Peyer's patch (tissue), 4 donors: Measurements from ENCODE around the gene SPPL3. TPM values are rescaled to one million over a fixed set of nuclear protein-coding genes. Genes with fewer than 3 reads are reported as not detected.

Source experiments
- DNase-seq, 3 donors: peaks; one replicate each; pipeline ENCODE4 v3.0.0-alpha.2; 2017 to 2019
- H3K27ac ChIP-seq, 4 donors: fragments of 200-600 bp; sonication (generic); one replicate each; pipeline ENCODE4 v1.5.1; 2016 to 2019
- H3K27me3 ChIP-seq, 2 donors: fragments of 200-600 bp; sonication (generic); one replicate each; pipeline ENCODE4 v1.5.1; 2019
- H3K36me3 ChIP-seq, 3 donors: fragments of 200-600 bp; sonication (generic); one replicate each; pipeline ENCODE4 v1.5.1; 2016 to 2019
- H3K4me1 ChIP-seq, 4 donors: fragments of 200-600 bp; sonication (generic); one replicate each; pipeline ENCODE4 v1.5.1; 2016 to 2019
- H3K4me3 ChIP-seq, 4 donors: fragments of 200-600 bp; sonication (generic); 1 replicate in 3 of 4; 2 replicates in 1 of 4; pipeline ENCODE4 v1.5.1; 2016 to 2019; ENCODE audit warnings: mild to moderate bottlenecking in 1 of 4
- H3K9me3 ChIP-seq, 4 donors: fragments of 200-600 bp; sonication (generic); one replicate each; pipeline ENCODE4 v1.5.1; 2016 to 2019; ENCODE audit warnings: mild to moderate bottlenecking in 1 of 4
- POLR2A ChIP-seq, 2 donors: fragments of 450-650 bp; IDR thresholded peaks; one replicate each; pipeline ENCODE4 v1.5.1; 2017; ENCODE audit warnings: antibody characterized with exemption in 2 of 2, mild to moderate bottlenecking in 2 of 2, moderate library complexity in 2 of 2
- total RNA-seq, 4 donors: library from RNA; depleted of rRNA; stranded (reverse); fragments of >200 nt; gene quantifications; one replicate each; pipeline ENCODE4 v1.1.0, GENCODE V29; 2016
- TF ChIP-seq, protein P1 (sequence below), 6 experiments: fragments of 450-650 bp in 4 of 6; fragments of 200-600 bp in 2 of 6; sonication (generic) in 1 of 6; IDR thresholded peaks; one replicate each; pipeline ENCODE4 v1.5.1; 2017 to 2019; ENCODE audit warnings: antibody characterized with exemption in 6 of 6, mild to moderate bottlenecking in 3 of 6, moderate library complexity in 1 of 6

SPPL3 gene
- total RNA-seq, 4 donors from 2014 or later, result 26.4 to 50.2 (median 34.9) TPM

DNA sequence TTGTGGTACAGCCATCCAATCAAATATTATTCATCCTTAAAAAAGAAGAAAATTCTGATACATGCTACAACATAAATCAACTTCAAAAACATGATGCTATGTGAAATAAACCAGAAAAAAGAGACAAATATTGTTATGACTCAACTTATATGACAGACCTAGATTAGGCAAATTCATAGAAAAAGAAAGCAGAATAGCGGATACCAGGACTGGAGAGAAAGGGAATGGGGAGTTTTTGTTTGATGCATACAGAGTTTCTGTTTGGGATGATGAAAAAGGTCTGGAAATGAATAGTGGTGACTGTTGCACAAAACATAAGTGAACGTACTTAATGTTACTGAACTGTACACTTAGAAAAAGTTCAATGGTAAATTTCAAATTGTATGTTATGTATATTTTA, 82.3 kb downstream of the SPPL3 start:
- no peak for DNase-seq
- TF ChIP-seq, protein P1, sequence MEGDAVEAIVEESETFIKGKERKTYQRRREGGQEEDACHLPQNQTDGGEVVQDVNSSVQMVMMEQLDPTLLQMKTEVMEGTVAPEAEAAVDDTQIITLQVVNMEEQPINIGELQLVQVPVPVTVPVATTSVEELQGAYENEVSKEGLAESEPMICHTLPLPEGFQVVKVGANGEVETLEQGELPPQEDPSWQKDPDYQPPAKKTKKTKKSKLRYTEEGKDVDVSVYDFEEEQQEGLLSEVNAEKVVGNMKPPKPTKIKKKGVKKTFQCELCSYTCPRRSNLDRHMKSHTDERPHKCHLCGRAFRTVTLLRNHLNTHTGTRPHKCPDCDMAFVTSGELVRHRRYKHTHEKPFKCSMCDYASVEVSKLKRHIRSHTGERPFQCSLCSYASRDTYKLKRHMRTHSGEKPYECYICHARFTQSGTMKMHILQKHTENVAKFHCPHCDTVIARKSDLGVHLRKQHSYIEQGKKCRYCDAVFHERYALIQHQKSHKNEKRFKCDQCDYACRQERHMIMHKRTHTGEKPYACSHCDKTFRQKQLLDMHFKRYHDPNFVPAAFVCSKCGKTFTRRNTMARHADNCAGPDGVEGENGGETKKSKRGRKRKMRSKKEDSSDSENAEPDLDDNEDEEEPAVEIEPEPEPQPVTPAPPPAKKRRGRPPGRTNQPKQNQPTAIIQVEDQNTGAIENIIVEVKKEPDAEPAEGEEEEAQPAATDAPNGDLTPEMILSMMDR (IDR thresholded peaks at IDR 0.05), result no peak
- no peak for TF ChIP-seq POLR2A (IDR thresholded peaks at IDR 0.05)
- Histone ChIP-seq H3K27me3 (no peaks in the 10 kb centered on the region), H3K27ac (no peak overlapping the region), H3K4me3 (no peak overlapping the region), H3K36me3 (no peaks in the 10 kb centered on the region), H3K4me1 (no peaks in the 10 kb centered on the region), H3K9me3 (no peaks in the 10 kb centered on the region)

DNA sequence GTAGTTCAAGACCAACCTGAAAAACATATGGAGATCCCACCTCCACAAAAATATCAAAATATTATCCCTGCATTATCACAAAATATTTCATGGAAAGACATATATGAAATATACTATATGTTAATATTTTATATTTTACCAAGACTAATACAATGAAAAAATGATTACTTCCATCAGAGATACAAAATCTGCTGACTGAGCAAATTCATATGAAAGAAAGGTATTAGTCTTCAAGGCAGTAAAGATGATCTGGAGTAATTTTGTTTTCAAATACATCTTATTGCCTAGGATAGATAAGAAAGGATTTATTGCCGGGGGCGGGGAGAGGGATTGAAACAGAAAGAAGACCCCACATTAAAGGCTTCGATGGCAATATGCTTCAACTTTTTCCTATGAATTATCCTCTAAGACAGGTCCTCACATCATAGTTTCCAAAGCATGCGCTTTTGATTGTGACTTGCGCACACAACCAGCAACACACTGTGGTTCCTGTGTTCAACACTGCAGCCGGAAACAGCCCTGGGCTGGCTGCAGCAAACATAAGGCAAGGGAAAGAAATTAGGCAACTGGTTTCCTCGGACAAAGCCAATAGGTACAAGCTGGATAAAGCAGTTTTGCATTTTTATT, 83.2 kb downstream of the SPPL3 start:
- no peaks in the 10 kb centered on the region for H3K4me1 ChIP-seq
- DNase-seq, result no peak
- no peak overlapping the region for H3K4me3 ChIP-seq
- no peaks in the 10 kb centered on the region for H3K36me3 ChIP-seq
- no peak for TF ChIP-seq POLR2A (IDR thresholded peaks at IDR 0.05)
- TF ChIP-seq, protein P1 (IDR thresholded peaks at IDR 0.05), result no peak
- no peak overlapping the region for H3K27ac ChIP-seq
- H3K9me3 ChIP-seq, result no peaks in the 10 kb centered on the region
- H3K27me3 ChIP-seq, result no peaks in the 10 kb centered on the region

DNA sequence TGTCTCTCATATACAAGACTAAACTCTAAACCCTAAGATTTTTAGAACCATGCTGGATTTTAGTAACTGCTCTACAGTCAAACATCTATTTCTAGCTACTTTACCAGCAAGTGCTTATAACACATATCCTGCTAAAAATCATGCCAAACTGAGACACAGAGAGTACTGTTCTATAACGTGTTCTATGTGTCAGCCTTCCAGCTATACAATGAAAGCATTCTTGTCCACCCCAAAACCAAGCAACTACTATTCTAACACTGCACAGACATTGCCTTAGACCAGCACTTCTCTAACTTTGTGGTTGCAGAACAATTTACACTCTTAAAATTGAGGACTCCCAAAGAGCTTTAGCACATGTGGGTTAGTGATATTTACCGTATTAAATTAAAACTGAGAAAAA, 85.7 kb downstream of the SPPL3 start:
- Histone ChIP-seq H3K9me3 (no peaks in the 10 kb centered on the region), H3K36me3 (no peaks in the 10 kb centered on the region), H3K4me1 (no peaks in the 10 kb centered on the region), H3K27ac (no peak overlapping the region), H3K27me3 (no peaks in the 10 kb centered on the region), H3K4me3 (no peak overlapping the region)
- DNase-seq, result no peak
- TF ChIP-seq, protein P1 (IDR thresholded peaks at IDR 0.05), result no peak
- TF ChIP-seq POLR2A (IDR thresholded peaks at IDR 0.05), result no peak

DNA sequence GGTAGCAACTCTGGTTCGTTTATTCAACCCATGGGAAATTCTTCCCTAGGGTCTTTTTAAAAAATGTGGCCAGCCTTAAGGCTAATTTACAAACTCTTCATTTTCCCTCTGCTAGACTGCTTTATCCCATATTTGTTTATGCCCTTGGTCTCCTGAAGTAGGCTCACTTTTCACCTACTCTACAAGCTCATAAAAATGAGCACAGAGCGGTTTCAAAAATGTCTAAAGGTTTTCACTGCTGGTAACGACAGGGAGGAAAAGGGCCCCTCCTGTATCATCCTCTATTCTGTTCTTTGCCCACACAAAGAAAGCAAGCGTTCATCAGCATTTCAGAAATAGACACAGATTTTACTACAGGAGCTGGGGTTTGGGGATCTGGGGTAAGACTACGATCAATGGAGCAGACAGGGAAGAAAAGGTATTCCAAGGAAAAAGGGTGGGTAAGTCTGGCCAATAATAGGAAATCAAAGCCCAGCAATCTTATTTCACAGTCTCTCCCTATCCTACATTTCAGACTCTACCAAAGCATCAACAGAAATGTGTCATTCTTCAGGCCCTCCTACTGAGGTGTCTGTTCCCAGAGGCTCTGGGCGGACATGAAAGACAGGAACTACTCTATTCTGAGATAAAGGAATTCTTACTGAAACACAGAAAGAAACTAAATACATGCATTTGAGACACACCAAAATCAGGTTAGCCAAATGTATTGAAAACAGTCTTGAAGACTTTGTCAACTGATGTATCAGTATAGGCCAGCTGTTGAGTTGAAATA, 86.4 kb downstream of the SPPL3 start:
- no peak overlapping the region for H3K27ac ChIP-seq
- TF ChIP-seq, protein P1 (IDR thresholded peaks at IDR 0.05), result no peak
- no peak for TF ChIP-seq POLR2A (IDR thresholded peaks at IDR 0.05)

DNA sequence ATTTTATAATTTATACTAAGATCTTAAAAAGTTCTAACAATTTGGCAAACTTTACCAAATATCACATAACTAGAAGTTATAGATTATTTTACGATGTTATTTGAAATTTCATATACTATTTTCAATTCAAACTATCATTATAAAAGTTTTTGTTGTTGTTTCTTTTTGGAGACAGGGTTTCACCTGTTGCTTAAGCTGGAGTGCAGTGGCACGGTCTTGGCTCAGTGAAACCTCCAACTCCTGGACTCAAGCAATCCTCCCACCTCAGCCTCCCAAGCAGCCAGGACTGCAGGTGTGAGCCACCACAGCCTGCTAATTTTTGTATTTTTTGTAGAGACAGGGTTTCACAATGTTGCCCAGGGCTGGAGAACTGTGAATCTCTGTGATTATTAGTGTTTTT, 87.8 kb downstream of the SPPL3 start:
- no peak for TF ChIP-seq POLR2A (IDR thresholded peaks at IDR 0.05)
- TF ChIP-seq, protein P1 (IDR thresholded peaks at IDR 0.05), result no peak
- no peaks in the 10 kb centered on the region for H3K4me1 ChIP-seq
- no peaks in the 10 kb centered on the region for H3K27me3 ChIP-seq
- no peak for DNase-seq
- no peaks in the 10 kb centered on the region for H3K36me3 ChIP-seq
- no peak overlapping the region for H3K4me3 ChIP-seq
- no peaks in the 10 kb centered on the region for H3K9me3 ChIP-seq
- no peak overlapping the region for H3K27ac ChIP-seq

More for the DNA sequence above, 86.4 kb downstream of the SPPL3 start:
- H3K36me3 ChIP-seq, result no peaks in the 10 kb centered on the region
- H3K4me3 ChIP-seq, result no peak overlapping the region
- H3K9me3 ChIP-seq, result no peaks in the 10 kb centered on the region
- no peaks in the 10 kb centered on the region for H3K27me3 ChIP-seq
- H3K4me1 ChIP-seq, result no peaks in the 10 kb centered on the region
- no peak for DNase-seq
